AG10803 (cell line): Measurements from ENCODE around the gene MDK.

Source experiments
- DNase-seq: peaks from one replicate; pipeline ENCODE4 v3.0.0; 2010; ENCODE audit warnings: low read depth
- H3K4me3 ChIP-seq: 2 replicates; pipeline ENCODE4 v1.5.1; 2011; ENCODE audit warnings: mild to moderate bottlenecking, low read length, control low read depth
- CTCF ChIP-seq: conservative IDR thresholded peaks from 2 replicates; pipeline ENCODE4 v1.5.1; 2011; ENCODE audit warnings: mild to moderate bottlenecking, low read length, control low read depth, inconsistent platforms

Gene MDK

GRCh38 chr11:46418751-46419150 lies 37.3 kb downstream of the MDK start:
- TF ChIP-seq CTCF: no peak
- DNase-seq: no peak
- no peak overlapping the region for H3K4me3 ChIP-seq

GRCh38 chr11:46420513-46420912 lies 39.0 kb downstream of the MDK start:
- TF ChIP-seq CTCF: no peak
- no peak overlapping the region for H3K4me3 ChIP-seq
- no peak for DNase-seq

- TF ChIP-seq CTCF: no peak
- H3K4me3 ChIP-seq: no peak overlapping the region
- no peak for DNase-seq
Measured at GRCh38 chr11:46421257-46421880, 39.9 kb downstream of the MDK start.

GRCh38 chr11:46422588-46422987 lies 41.1 kb downstream of the MDK start:
- no peak for TF ChIP-seq CTCF
- DNase-seq: no peak
- no peak overlapping the region for H3K4me3 ChIP-seq

- no peak for DNase-seq
- H3K4me3 ChIP-seq: no peak overlapping the region
- no peak for TF ChIP-seq CTCF
Measured at GRCh38 chr11:46426233-46426991, 44.9 kb downstream of the MDK start.

- no peak overlapping the region for H3K4me3 ChIP-seq
- no peak for TF ChIP-seq CTCF
- DNase-seq: no peak
Measured at GRCh38 chr11:46427364-46427763, 45.9 kb downstream of the MDK start.

GRCh38 chr11:46429717-46430116 lies 48.2 kb downstream of the MDK start:
- peak; percentile 21 for DNase-seq
- no peak overlapping the region for H3K4me3 ChIP-seq
- no peak for TF ChIP-seq CTCF
